ENCODE data around the gene SLC2A5. TPM values are rescaled to one million over a fixed set of nuclear protein-coding genes. Genes with fewer than 3 reads are reported as not detected.

Gene SLC2A5
- total RNA-seq, 4 donors from 2014 or later: 0.16 to 2.7 (median 0.39) TPM

- Histone ChIP-seq H3K36me3 (no peaks in the 10 kb centered on the region), H3K4me1 (peaks cover 0 to 57% (median 4%) of the 10 kb centered on the region in 3 donors), H3K27me3 (no peaks in the 10 kb centered on the region), H3K27ac (no peak overlapping the region), H3K4me3 (no peak overlapping the region), H3K9me3 (no peaks in the 10 kb centered on the region)
- ATAC-seq: no peak
- no peak for TF ChIP-seq POLR2A (IDR thresholded peaks at IDR 0.05)
- no peak for TF ChIP-seq POLR2AphosphoS5 (IDR thresholded peaks at IDR 0.05)
- TF ChIP-seq EP300 (IDR thresholded peaks at IDR 0.05): no peak
- TF ChIP-seq CTCF (IDR thresholded peaks at IDR 0.05): no peak
- whole genome bisulfite sequencing, 2 donors (ENCODE audit: low coverage in 1 of 2): 49 to 50% methylated on average over 5 of the region's 5 CpGs
These were observed 6.6 kb downstream of the SLC2A5 start for GRCh38 chr1:9062846-9063245.

- WGBS, 2 donors (ENCODE audit: low coverage in 1 of 2): 57 to 100% methylated on average over 1 to 7 of the region's 7 CpGs
- TF ChIP-seq EP300 (IDR thresholded peaks at IDR 0.05): no peak
- TF ChIP-seq CTCF (IDR thresholded peaks at IDR 0.05): no peak
- TF ChIP-seq POLR2AphosphoS5 (IDR thresholded peaks at IDR 0.05): no peak
- TF ChIP-seq POLR2A (IDR thresholded peaks at IDR 0.05): no peak
These were observed 7.4 kb downstream of the SLC2A5 start for GRCh38 chr1:9062021-9062471.

GRCh38 chr1:9061252-9061960 is 8.0 kb downstream of the SLC2A5 start:
- TF ChIP-seq POLR2A (IDR thresholded peaks at IDR 0.05) (no peak), EP300 (IDR thresholded peaks at IDR 0.05) (no peak), POLR2AphosphoS5 (IDR thresholded peaks at IDR 0.05) (no peak), CTCF (IDR thresholded peaks at IDR 0.05) (no peak)
- WGBS, 2 donors (ENCODE audit: low coverage in 1 of 2): 82 to 88% methylated on average over 3 to 5 of the region's 6 CpGs
- Histone ChIP-seq H3K4me3 (no peak overlapping the region), H3K27ac (no peak overlapping the region), H3K9me3 (no peaks in the 10 kb centered on the region), H3K36me3 (no peaks in the 10 kb centered on the region), H3K4me1 (peaks cover 0 to 48% (median 4%) of the 10 kb centered on the region in 3 donors), H3K27me3 (no peaks in the 10 kb centered on the region)
- no peak for ATAC-seq

More at GRCh38 chr1:9062021-9062471, 7.4 kb downstream of the SLC2A5 start:
- H3K27ac ChIP-seq: no peak overlapping the region
- H3K36me3 ChIP-seq: no peaks in the 10 kb centered on the region
- no peak overlapping the region for H3K4me3 ChIP-seq
- no peaks in the 10 kb centered on the region for H3K9me3 ChIP-seq
- H3K4me1 ChIP-seq: peaks cover 0 to 55% (median 4%) of the 10 kb centered on the region in 3 donors
- ATAC-seq: no peak
- H3K27me3 ChIP-seq: no peaks in the 10 kb centered on the region

GRCh38 chr1:9059891-9060744 is 9.3 kb downstream of the SLC2A5 start:
- Histone ChIP-seq H3K9me3 (no peaks in the 10 kb centered on the region), H3K36me3 (no peaks in the 10 kb centered on the region), H3K4me1 (peaks cover 0 to 36% (median under 1%) of the 10 kb centered on the region in 3 donors), H3K4me3 (no peak overlapping the region), H3K27ac (no peak overlapping the region), H3K27me3 (no peaks in the 10 kb centered on the region)
- no peak for TF ChIP-seq POLR2A (IDR thresholded peaks at IDR 0.05)
- no peak for TF ChIP-seq CTCF (IDR thresholded peaks at IDR 0.05)
- TF ChIP-seq EP300 (IDR thresholded peaks at IDR 0.05): no peak
- no peak for TF ChIP-seq POLR2AphosphoS5 (IDR thresholded peaks at IDR 0.05)
- WGBS, 2 donors (ENCODE audit: low coverage in 1 of 2): 89% methylated on average over 3 of the region's 4 CpGs
- ATAC-seq: no peak

All from gastroesophageal sphincter (tissue), 4 donors.